ENCODE data around the gene HOXB8. TPM values are rescaled to one million over a fixed set of nuclear protein-coding genes. Genes with fewer than 3 reads are reported as not detected.

HOXB8 gene
- total and polyA plus RNA-seq, 2 of the 13 experiments (the other 11 are each of a cell fraction or from before 2014, with no cell fraction given): not detected

- TF ChIP-seq THAP11 (CRISPR knock-in tag; IDR thresholded peaks at IDR 0.05): no peak
- TF ChIP-seq, protein P1, sequence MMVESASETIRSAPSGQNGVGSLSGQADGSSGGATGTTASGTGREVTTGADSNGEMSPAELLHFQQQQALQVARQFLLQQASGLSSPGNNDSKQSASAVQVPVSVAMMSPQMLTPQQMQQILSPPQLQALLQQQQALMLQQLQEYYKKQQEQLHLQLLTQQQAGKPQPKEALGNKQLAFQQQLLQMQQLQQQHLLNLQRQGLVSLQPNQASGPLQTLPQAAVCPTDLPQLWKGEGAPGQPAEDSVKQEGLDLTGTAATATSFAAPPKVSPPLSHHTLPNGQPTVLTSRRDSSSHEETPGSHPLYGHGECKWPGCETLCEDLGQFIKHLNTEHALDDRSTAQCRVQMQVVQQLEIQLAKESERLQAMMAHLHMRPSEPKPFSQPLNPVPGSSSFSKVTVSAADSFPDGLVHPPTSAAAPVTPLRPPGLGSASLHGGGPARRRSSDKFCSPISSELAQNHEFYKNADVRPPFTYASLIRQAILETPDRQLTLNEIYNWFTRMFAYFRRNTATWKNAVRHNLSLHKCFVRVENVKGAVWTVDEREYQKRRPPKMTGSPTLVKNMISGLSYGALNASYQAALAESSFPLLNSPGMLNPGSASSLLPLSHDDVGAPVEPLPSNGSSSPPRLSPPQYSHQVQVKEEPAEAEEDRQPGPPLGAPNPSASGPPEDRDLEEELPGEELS (CRISPR knock-in tag; IDR thresholded peaks at IDR 0.05): no peak
- TF ChIP-seq HINFP (CRISPR knock-in tag; IDR thresholded peaks at IDR 0.05; ENCODE audit: low read depth): no peak
- no peak for TF ChIP-seq NFKBIZ (CRISPR knock-in tag; IDR thresholded peaks at IDR 0.05)
These were observed 27.0 kb downstream of the HOXB8 start (continued) for GRCh38 chr17:48588074-48588415.

DNA sequence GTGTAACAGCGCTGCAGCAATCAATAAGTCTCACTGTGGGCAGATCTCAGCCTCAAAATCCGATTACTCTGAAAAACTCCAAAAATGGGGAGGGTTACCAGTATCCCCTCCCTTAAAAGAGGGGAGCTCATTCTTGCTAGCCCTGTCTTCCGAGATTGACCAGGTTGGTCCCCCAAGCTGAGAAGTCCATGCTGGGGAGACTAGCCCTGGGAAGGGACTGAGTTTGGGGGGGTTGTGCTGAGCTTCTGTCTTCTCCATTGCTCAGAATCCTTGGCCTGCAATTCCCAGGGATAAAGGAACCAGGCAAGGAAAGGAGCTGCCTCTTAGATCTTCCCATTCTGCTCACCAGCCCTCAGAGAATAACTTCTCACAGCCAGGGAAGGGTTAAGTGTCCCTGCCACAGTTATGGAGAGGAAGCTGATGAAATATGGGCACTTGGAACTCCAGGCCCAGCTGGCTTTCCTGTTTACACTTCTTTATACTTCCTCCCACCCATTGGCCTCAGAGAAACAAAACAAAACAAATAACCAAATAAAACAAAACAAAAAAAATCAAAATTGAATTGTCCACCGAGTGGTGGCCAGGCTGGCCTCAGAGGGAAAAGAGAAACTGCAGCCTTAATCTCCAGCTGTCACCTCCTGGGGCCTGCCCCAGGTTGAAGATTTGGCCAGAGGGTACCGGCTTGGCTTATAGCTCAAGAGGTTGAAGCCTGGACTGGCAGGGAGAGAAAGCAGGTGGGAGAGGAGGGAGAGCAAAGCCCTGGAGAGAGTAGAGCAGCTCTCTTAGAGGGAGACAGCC is 27.6 kb downstream of the HOXB8 start:
- no peak overlapping the region for H3K4me2 ChIP-seq (ENCODE audit: low read depth, low read length)
- DNase-seq (ENCODE audit: low spot score) (no peak), ATAC-seq (no peak), FAIRE-seq (no peak)
- H3K79me2 ChIP-seq (ENCODE audit: insufficient read depth, low read length): no peaks in the 10 kb centered on the region
- CTCF ChIA-PET (ENCODE audit: low intra/inter-chr PET ratio, low total read pairs): no interaction called here
- H3K27ac ChIP-seq (ENCODE audit: extremely low read length, insufficient read depth, low read length): no peak overlapping the region
- no peaks in the 10 kb centered on the region for H3K9me3 ChIP-seq (ENCODE audit: low read length)
- H3K4me3 ChIP-seq (replicated peaks in 1 of 3; ENCODE audit: insufficient read depth in 1 of 3, low read depth in 2 of 3, low read length in 3 of 3): no peak overlapping the region
- H3K27me3 ChIP-seq (ENCODE audit: control insufficient read depth in 1 of 2, insufficient read depth in 2 of 2, low read length in 2 of 2): peaks cover 29 to 90% of the 10 kb centered on the region in 2 experiments
- WGBS (ENCODE audit: low lambda C conversion rate): 12% methylated on average over 5 of the region's 5 CpGs
- in situ Hi-C loops (cut with HindIII; ENCODE audit: extremely low pct_ligation_motif_present, low pct_unique_long_range_greater_than_20kb): no loop called here
- H3K9ac ChIP-seq (ENCODE audit: insufficient read depth, low read depth, low read length): no peak overlapping the region
- BruUV-seq (replicated peaks): no TSS peak
- TF ChIP-seq, protein P2, sequence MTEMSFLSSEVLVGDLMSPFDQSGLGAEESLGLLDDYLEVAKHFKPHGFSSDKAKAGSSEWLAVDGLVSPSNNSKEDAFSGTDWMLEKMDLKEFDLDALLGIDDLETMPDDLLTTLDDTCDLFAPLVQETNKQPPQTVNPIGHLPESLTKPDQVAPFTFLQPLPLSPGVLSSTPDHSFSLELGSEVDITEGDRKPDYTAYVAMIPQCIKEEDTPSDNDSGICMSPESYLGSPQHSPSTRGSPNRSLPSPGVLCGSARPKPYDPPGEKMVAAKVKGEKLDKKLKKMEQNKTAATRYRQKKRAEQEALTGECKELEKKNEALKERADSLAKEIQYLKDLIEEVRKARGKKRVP (CRISPR knock-in tag; IDR thresholded peaks at IDR 0.05): peak in 1 of 2 experiments; percentile 21; a peak in 1 of 4 replicates
- TF ChIP-seq NPAS2 (CRISPR knock-in tag; IDR thresholded peaks at IDR 0.05; ENCODE audit: borderline replicate concordance): no peak
- TF ChIP-seq ZNF652 (CRISPR knock-in tag; IDR thresholded peaks at IDR 0.05; ENCODE audit: borderline replicate concordance, low read depth): peak; percentile 61
- H4K20me1 ChIP-seq (ENCODE audit: insufficient read depth, low read length): peaks cover 4% of the 10 kb centered on the region; the same call in 1 of the 2 replicates
- no peak overlapping the region for H2AFZ ChIP-seq (ENCODE audit: low read length)
- peaks cover 7% of the 10 kb centered on the region; the same call in 1 of the 2 replicates for H3K4me1 ChIP-seq (ENCODE audit: insufficient read depth, low read length)
- POLR2A ChIA-PET: no interaction called here
- no peaks in the 10 kb centered on the region for H3K36me3 ChIP-seq (replicated peaks in 1 of 2; ENCODE audit: control insufficient read depth in 1 of 2, insufficient read depth in 2 of 2, low read length in 2 of 2)
- intact Hi-C loops (cut with micrococcal nuclease; ENCODE audit: unreplicated experiment): no loop called here

Measured in HepG2 (cell line).